Measurements from ENCODE around the gene MFNG. TPM values are rescaled to one million over a fixed set of nuclear protein-coding genes. Genes with fewer than 3 reads are reported as not detected.

The MFNG gene
- total RNA-seq, 1 experiment from 2014 or later, result 3.3 TPM

GRCh38 chr22:37499027-37499707 is 13.0 kb upstream of the MFNG start:
- no peaks in the 10 kb centered on the region for H3K79me2 ChIP-seq (ENCODE audit: insufficient read depth, low read length)
- peaks cover 20 to 45% of the 10 kb centered on the region in 2 experiments for H3K4me1 Mint-ChIP-seq
- H3K4ac ChIP-seq (ENCODE audit: low read depth, low read length), result no peak overlapping the region
- no peak overlapping the region for H3K9ac ChIP-seq (ENCODE audit: extremely low read depth, insufficient read length, low read length)
- H3K79me1 ChIP-seq (ENCODE audit: insufficient read depth, low read depth, low read length, poor library complexity, severe bottlenecking), result no peaks in the 10 kb centered on the region
- H4K91ac ChIP-seq (ENCODE audit: insufficient read length, low read depth, low read length), result no peak overlapping the region
- no peaks in the 10 kb centered on the region for H3K9me3 ChIP-seq (ENCODE audit: control insufficient read depth, low read depth, low read length)
- WGBS (ENCODE audit: extremely low coverage, insufficient read length, low lambda C conversion rate), result no CpG with 5 or more reads among the region's 12 CpGs
- no peak for DNase-seq
- TF ChIP-seq CTCF (conservative IDR thresholded peaks at IDR 0.05), result no peak
- no peak overlapping the region for H2AK5ac ChIP-seq (ENCODE audit: insufficient read length, low read length)
- H2BK120ac ChIP-seq (ENCODE audit: low read depth, low read length, poor library complexity, severe bottlenecking), result no peak overlapping the region
- peak overlapping the region in 1 of 2 experiments; percentile 35; a peak in 1 of 5 replicates for H3K4me3 Mint-ChIP-seq
- no peaks in the 10 kb centered on the region for H3K27me3 ChIP-seq (ENCODE audit: insufficient read depth, low read length)
- no peak overlapping the region for H3K14ac ChIP-seq (ENCODE audit: insufficient read depth, low read length)
- peaks cover 0 to 19% (median under 1%) of the 10 kb centered on the region in 3 experiments; a peak in 3 of 7 replicates for H3K36me3 Mint-ChIP-seq (ENCODE audit: insufficient read depth in 1 of 3, low read depth in 3 of 3)
- H3K18ac ChIP-seq (ENCODE audit: insufficient read length, low read depth, low read length), result no peak overlapping the region
- no peaks in the 10 kb centered on the region; the same call in 1 of the 2 replicates for H3K4me1 ChIP-seq (ENCODE audit: insufficient read depth, low read length)
- H3K27ac Mint-ChIP-seq, result no peak overlapping the region
- H3K4me2 ChIP-seq (ENCODE audit: insufficient read depth, insufficient read length, low read length), result no peak overlapping the region
- H3K23ac ChIP-seq (ENCODE audit: insufficient read length, low read depth, low read length), result no peak overlapping the region
- H2BK12ac ChIP-seq (ENCODE audit: insufficient read length, low read depth, low read length), result no peak overlapping the region
- H2AFZ ChIP-seq (ENCODE audit: low read length), result no peak overlapping the region
- H3K27me3 Mint-ChIP-seq (ENCODE audit: low read depth), result peaks cover 2% of the 10 kb centered on the region; the same call in 1 of the 2 replicates
- H3T11ph ChIP-seq (ENCODE audit: low read length), result no peak overlapping the region
- no peak overlapping the region for H2BK20ac ChIP-seq (ENCODE audit: low read depth, low read length, poor library complexity, severe bottlenecking)
- H2BK15ac ChIP-seq (ENCODE audit: low read depth, low read length), result no peak overlapping the region
- H2BK5ac ChIP-seq (ENCODE audit: insufficient read length, low read length), result no peak overlapping the region
- H3K23me2 ChIP-seq (ENCODE audit: insufficient read length, low read depth, low read length, poor library complexity, severe bottlenecking), result no peaks in the 10 kb centered on the region
- no peaks in the 10 kb centered on the region for H4K20me1 ChIP-seq (ENCODE audit: control insufficient read depth, insufficient read depth, insufficient read length)
- H3K56ac ChIP-seq (ENCODE audit: insufficient read length, low read depth, low read length), result no peak overlapping the region
- no peak overlapping the region for H3K27ac ChIP-seq (ENCODE audit: insufficient read length, low read depth, low read length)
- H4K5ac ChIP-seq (ENCODE audit: insufficient read length, low read depth, low read length), result no peak overlapping the region
- no peak overlapping the region for H4K8ac ChIP-seq (replicated peaks; ENCODE audit: insufficient read length, low read depth, low read length)
- no peaks in the 10 kb centered on the region for H3K9me3 Mint-ChIP-seq

Measured in H9 (cell line).